Measurements from ENCODE around the gene SYF2.

SYF2 gene

GRCh38 chr1:25183126-25183980, 48.9 kb downstream of the SYF2 start:
- no peak for DNase-seq (ENCODE audit: low spot score)

- DNase-seq (ENCODE audit: low spot score), result no peak
Measured at GRCh38 chr1:25182629-25183028, 49.7 kb downstream of the SYF2 start.

DNA sequence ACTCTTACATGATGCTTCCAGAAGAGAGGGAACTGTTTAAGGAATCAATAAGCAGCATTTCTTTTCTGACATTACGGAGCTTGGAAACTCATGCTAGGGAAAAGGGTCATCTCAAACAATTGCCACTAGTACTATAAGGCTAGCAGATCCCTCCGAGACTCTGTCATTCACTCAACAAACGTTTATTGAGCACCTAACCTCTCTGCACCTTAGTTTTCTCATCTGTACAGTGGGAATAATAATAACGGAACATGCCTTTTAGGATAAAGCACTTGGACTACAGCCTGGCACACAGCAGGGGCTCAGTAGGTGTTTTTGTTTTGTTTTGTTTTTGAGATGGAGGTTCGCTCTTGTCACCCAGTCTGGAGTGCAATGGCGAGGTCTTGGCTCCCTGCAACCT, 51.3 kb downstream of the SYF2 start:
- no peak for DNase-seq (ENCODE audit: low spot score)

DNA sequence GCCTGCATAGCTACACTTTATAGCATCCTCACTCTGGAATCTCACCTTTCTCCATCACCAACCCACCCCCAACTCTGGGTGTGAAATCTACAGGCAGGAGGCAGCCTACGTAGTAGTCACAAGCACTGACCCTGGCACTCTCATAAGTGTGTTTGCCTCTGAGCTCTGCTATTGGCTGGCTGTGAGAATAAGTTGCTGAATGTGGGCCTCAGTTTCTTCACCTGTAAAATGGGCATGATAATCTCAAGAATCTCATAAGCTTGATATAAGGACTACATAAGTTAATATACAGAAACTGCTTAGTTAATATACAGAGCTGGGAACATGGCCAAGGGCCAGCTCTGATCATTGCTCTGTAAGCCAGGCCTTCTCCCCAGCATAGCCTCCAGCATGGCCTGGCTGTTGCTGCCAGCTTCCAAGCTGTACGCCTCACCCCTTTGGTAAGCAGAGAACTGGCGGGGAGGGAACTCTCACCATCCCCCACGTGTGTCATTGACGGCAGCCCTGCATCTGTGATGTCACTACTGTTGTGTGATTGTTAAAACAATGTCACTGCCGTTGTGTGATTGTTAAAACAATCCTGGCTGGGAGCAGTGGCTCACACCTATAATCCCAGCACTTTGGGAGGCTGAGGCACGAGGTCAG, 53.3 kb downstream of the SYF2 start:
- DNase-seq (ENCODE audit: low spot score), result no peak

- peak; percentile 56 for DNase-seq (ENCODE audit: low spot score)
Measured at GRCh38 chr1:25174730-25175612, 57.3 kb downstream of the SYF2 start.

DNA sequence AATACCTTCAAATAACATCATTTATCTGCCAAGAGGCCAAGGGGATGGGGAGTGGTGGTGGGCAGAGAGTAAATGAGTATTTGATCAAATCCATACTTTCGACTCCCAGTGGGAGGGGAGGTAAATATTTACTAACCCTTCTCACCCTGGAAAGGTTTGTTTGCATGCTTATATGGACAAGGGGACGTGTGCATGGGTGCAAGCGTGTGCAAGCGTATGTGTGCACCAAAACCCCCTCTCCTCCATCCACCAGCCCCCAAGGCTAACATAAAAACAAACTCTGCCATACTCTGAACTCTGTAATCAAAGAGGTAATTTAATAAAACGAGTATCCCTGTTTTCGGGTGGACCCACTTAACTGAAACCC, 58.0 kb downstream of the SYF2 start:
- DNase-seq (ENCODE audit: low spot score), result no peak

DNA sequence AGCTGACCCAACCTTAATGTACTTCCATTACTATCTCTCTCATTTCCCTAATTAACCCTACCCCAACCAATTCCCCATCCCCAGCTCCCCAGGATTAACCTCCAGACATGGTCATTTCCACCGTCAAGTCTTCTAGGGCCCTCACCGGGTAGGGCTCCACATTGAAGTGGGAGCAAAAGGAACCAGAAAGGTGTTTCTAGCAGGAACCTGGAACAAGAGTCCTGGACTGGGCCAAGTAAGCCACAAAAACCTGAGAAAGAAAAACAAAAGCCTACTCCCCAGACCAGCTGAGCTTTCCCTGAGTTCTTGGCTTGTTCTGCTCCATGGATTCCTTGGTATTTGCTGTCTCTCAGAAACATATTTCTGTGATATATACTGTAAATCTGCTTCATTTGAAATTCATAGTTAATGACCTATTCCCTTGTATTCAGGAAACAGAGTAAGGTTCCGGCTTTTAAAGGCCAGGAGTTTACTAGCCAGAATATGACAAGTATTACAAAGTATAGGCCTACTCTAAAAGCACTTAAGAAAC, 58.4 kb downstream of the SYF2 start:
- DNase-seq (ENCODE audit: low spot score), result no peak

All from HuH-7 (cell line).